ENCODE data around the gene CSTA. TPM values are rescaled to one million over a fixed set of nuclear protein-coding genes. Genes with fewer than 3 reads are reported as not detected.

The CSTA gene
- total and polyA plus RNA-seq, 3 donors from 2014 or later, result 1.2 to 2.8 TPM; not detected in 1

GRCh38 chr3:122310361-122310760 lies 14.7 kb upstream of the CSTA start:
- no peaks in the 10 kb centered on the region for H3K36me3 ChIP-seq (ENCODE audit: low read depth, missing control alignments)
- H3K27ac ChIP-seq, result no peak overlapping the region
- no peak overlapping the region for H3K4me3 ChIP-seq
- H3K9me3 ChIP-seq, result no peaks in the 10 kb centered on the region
- no peaks in the 10 kb centered on the region for H3K27me3 ChIP-seq
- intact Hi-C loops (cut with DNase I; ENCODE audit: low total_unique reads), result no loop called here
- no peak for DNase-seq
- no peak for TF ChIP-seq POLR2A (IDR thresholded peaks at IDR 0.05)
- TF ChIP-seq, protein P1, sequence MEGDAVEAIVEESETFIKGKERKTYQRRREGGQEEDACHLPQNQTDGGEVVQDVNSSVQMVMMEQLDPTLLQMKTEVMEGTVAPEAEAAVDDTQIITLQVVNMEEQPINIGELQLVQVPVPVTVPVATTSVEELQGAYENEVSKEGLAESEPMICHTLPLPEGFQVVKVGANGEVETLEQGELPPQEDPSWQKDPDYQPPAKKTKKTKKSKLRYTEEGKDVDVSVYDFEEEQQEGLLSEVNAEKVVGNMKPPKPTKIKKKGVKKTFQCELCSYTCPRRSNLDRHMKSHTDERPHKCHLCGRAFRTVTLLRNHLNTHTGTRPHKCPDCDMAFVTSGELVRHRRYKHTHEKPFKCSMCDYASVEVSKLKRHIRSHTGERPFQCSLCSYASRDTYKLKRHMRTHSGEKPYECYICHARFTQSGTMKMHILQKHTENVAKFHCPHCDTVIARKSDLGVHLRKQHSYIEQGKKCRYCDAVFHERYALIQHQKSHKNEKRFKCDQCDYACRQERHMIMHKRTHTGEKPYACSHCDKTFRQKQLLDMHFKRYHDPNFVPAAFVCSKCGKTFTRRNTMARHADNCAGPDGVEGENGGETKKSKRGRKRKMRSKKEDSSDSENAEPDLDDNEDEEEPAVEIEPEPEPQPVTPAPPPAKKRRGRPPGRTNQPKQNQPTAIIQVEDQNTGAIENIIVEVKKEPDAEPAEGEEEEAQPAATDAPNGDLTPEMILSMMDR (IDR thresholded peaks at IDR 0.05), result no peak
- no peaks in the 10 kb centered on the region for H3K4me1 ChIP-seq
- WGBS, 2 donors, result 74 to 75% methylated on average over 1 of the region's 1 CpG

DNA sequence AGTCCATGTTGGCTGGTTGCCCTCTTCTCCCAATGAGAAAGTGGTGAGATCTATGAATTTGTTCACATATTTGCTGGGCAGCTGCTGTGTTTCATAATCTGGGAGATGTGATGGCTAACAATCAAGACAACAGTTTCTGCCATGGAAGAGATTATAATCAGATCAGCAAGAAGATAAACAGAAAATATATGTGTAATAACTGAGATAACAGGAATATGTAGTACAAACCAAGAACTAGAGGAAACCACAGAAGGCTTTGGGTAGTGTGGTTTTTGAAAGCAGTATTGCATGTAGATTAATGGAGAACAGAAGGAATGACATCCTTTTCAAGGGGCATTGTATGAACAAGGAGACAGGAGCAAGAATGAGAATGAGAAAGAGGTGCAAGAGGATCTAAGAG lies 12.2 kb upstream of the CSTA start:
- no peak for DNase-seq
- H3K4me3 ChIP-seq, result no peak overlapping the region
- H3K27ac ChIP-seq, result no peak overlapping the region
- TF ChIP-seq, protein P1 (IDR thresholded peaks at IDR 0.05), result no peak
- no peak for TF ChIP-seq POLR2A (IDR thresholded peaks at IDR 0.05)
- H3K36me3 ChIP-seq (ENCODE audit: low read depth, missing control alignments), result no peaks in the 10 kb centered on the region
- H3K27me3 ChIP-seq, result no peaks in the 10 kb centered on the region
- no peaks in the 10 kb centered on the region for H3K4me1 ChIP-seq
- no peaks in the 10 kb centered on the region for H3K9me3 ChIP-seq
- intact Hi-C loops (cut with DNase I; ENCODE audit: low total_unique reads), result no loop called here

DNA sequence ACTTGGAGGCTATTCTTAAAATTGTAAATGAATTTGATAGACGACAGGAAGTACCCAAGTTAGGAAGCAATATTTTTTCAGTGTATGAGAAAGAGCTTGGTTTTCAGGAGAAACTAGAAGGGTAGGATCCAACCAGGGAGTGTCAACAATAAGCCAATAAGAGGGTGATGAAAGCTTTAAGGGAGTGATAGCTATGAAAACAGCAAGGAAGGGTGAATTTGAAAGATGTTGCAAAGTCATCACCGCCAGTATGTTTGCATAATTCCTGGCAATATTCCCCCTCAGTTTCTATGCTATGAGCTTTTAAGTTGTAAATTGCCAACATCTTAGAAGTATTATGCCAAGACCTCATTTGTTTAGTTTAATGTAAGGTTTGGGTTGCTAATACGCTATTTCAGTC lies 11.8 kb upstream of the CSTA start:
- no peak for TF ChIP-seq POLR2A (IDR thresholded peaks at IDR 0.05)
- TF ChIP-seq, protein P1 (IDR thresholded peaks at IDR 0.05), result no peak
- Histone ChIP-seq H3K4me3 (no peak overlapping the region), H3K4me1 (no peaks in the 10 kb centered on the region), H3K27me3 (no peaks in the 10 kb centered on the region), H3K9me3 (no peaks in the 10 kb centered on the region), H3K36me3 (ENCODE audit: low read depth, missing control alignments) (no peaks in the 10 kb centered on the region), H3K27ac (no peak overlapping the region)
- DNase-seq, result no peak
- intact Hi-C loops (cut with DNase I; ENCODE audit: low total_unique reads), result no loop called here
- 76 to 93% methylated on average over 3 of the region's 3 CpGs for WGBS, 2 donors

DNA sequence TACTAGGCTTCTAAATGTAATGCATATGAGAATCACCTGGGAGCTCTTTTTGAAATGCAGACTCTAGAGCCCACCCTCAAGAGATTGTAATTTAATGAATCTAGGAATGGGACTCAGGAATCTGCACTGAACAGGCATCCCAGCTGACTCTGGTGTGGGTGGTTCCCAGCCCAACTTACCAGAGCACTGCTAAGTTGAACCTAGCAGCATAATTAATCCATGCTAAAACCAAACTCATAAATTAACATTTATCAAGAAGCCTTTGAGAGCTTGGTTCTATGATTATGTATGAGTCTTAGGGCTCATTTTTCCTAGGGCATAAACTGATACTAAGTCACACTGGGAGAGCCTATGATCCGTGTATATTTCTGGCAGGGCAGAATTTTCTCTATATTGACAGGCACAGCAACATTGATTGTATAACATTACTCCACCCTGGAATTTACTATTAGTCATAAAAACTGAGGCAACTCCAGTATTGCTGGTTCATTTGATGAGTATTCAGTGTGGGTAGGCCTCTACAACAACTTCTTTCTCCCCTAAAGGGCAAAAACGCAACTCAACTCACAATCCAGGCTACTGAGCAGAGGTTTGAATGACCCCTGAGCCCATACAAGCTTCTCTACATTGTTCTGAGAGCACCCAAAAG lies 10.7 kb upstream of the CSTA start:
- intact Hi-C loops (cut with DNase I; ENCODE audit: low total_unique reads), result no loop called here
- WGBS, 2 donors, result 74 to 85% methylated on average over 2 of the region's 2 CpGs
- DNase-seq, result no peak
- H3K27ac ChIP-seq, result no peak overlapping the region
- no peaks in the 10 kb centered on the region for H3K4me1 ChIP-seq
- no peak for TF ChIP-seq POLR2A (IDR thresholded peaks at IDR 0.05)
- TF ChIP-seq, protein P1 (IDR thresholded peaks at IDR 0.05), result no peak
- H3K4me3 ChIP-seq, result no peak overlapping the region
- H3K27me3 ChIP-seq, result no peaks in the 10 kb centered on the region
- H3K36me3 ChIP-seq (ENCODE audit: low read depth, missing control alignments), result no peaks in the 10 kb centered on the region
- H3K9me3 ChIP-seq, result no peaks in the 10 kb centered on the region

- no peak overlapping the region for H3K27ac ChIP-seq
- no peak for TF ChIP-seq POLR2A (IDR thresholded peaks at IDR 0.05)
- TF ChIP-seq, protein P1 (IDR thresholded peaks at IDR 0.05), result no peak
- WGBS, 2 donors, result 34 to 58% methylated on average over 4 of the region's 4 CpGs
- H3K36me3 ChIP-seq (ENCODE audit: low read depth, missing control alignments), result no peaks in the 10 kb centered on the region
- no peaks in the 10 kb centered on the region for H3K27me3 ChIP-seq
- H3K9me3 ChIP-seq, result no peaks in the 10 kb centered on the region
- H3K4me3 ChIP-seq, result no peak overlapping the region
- intact Hi-C loops (cut with DNase I; ENCODE audit: low total_unique reads), result no loop called here
- no peaks in the 10 kb centered on the region for H3K4me1 ChIP-seq
- no peak for DNase-seq
These were observed 9.4 kb upstream of the CSTA start for GRCh38 chr3:122315619-122316018.

Measured in testis (tissue), 3 donors.